ENCODE measurements around the gene ALKBH4.

Gene ALKBH4

GRCh38 chr7:102453319-102453718 lies 11.3 kb downstream of the ALKBH4 start:
- DNase-seq: peak; percentile 52

- DNase-seq: no peak
These were observed 12.2 kb downstream of the ALKBH4 start for GRCh38 chr7:102452451-102452850.

- DNase-seq: peak; percentile 94
These were observed 13.2 kb downstream of the ALKBH4 start for GRCh38 chr7:102451371-102452054.

- peak; percentile 66 for DNase-seq
These were observed 14.4 kb downstream of the ALKBH4 start for GRCh38 chr7:102450242-102450641.

GRCh38 chr7:102449136-102449535 lies 15.5 kb downstream of the ALKBH4 start:
- no peak for DNase-seq

- DNase-seq: no peak
These were observed 17.4 kb downstream of the ALKBH4 start for GRCh38 chr7:102447311-102447710.

GRCh38 chr7:102446387-102447156 lies 18.1 kb downstream of the ALKBH4 start:
- no peak for DNase-seq

GRCh38 chr7:102445674-102446071 lies 19.0 kb downstream of the ALKBH4 start:
- DNase-seq: no peak

GRCh38 chr7:102444961-102445673 lies 19.5 kb downstream of the ALKBH4 start:
- DNase-seq: no peak

GRCh38 chr7:102439963-102440795 lies 24.5 kb downstream of the ALKBH4 start:
- peak; percentile 56 for DNase-seq

- no peak for DNase-seq
These were observed 28.5 kb downstream of the ALKBH4 start for GRCh38 chr7:102436118-102436517.

GRCh38 chr7:102434039-102434486 lies 30.6 kb downstream of the ALKBH4 start:
- DNase-seq: no peak

- peak; percentile 92 for DNase-seq
These were observed 31.2 kb downstream of the ALKBH4 start, which contains the start of gene ORAI2 for GRCh38 chr7:102433219-102434038. ORAI2 (plus strand) TSS chr7:102433575; CDS start chr7:102438957, 5,382 bp downstream.

- DNase-seq: peak; percentile 57
These were observed 32.0 kb downstream of the ALKBH4 start for GRCh38 chr7:102432442-102433218.

- DNase-seq: peak; percentile 86
These were observed 32.9 kb downstream of the ALKBH4 start for GRCh38 chr7:102431617-102432298.

- no peak for DNase-seq
These were observed 35.3 kb downstream of the ALKBH4 start for GRCh38 chr7:102429141-102429899.

GRCh38 chr7:102427019-102427405 lies 37.7 kb downstream of the ALKBH4 start:
- DNase-seq: no peak

GRCh38 chr7:102426268-102427018 lies 38.2 kb downstream of the ALKBH4 start:
- no peak for DNase-seq
